Stimulated activated naive CD8-positive, alpha-beta T cell treated with anti-CD3 and anti-CD28 coated beads, Interleukin-15, Interleukin-2, amounts not matched to agents 100 ng/mL and 50 ng/mL, for 24 hours (primary cell): ENCODE data around the gene THAP4.
"Not testable (repeated sequence)": the region's sequence is repeated elsewhere in the genome, so short reads cannot be mapped to it uniquely, and the experiment has no call there.

Experiments used
- H3K27ac Mint-ChIP-seq: one replicate; pipeline ENCODE4 v1.8.0; 2021; ENCODE audit warnings: mild to moderate bottlenecking, mixed read lengths
- H3K27me3 Mint-ChIP-seq: one replicate; pipeline ENCODE4 v1.8.0; 2021; ENCODE audit warnings: mixed read lengths
- H3K36me3 Mint-ChIP-seq: one replicate; pipeline ENCODE4 v1.8.0; 2021; ENCODE audit warnings: low read depth, mixed read lengths
- H3K4me1 Mint-ChIP-seq: one replicate; pipeline ENCODE4 v1.8.0; 2021; ENCODE audit warnings: low read depth, mixed read lengths
- H3K4me3 Mint-ChIP-seq: one replicate; pipeline ENCODE4 v1.8.0; 2021; ENCODE audit warnings: mild to moderate bottlenecking, mixed read lengths
- H3K9me3 Mint-ChIP-seq: one replicate; pipeline ENCODE4 v1.8.0; 2021; ENCODE audit warnings: mixed read lengths

The THAP4 gene

DNA sequence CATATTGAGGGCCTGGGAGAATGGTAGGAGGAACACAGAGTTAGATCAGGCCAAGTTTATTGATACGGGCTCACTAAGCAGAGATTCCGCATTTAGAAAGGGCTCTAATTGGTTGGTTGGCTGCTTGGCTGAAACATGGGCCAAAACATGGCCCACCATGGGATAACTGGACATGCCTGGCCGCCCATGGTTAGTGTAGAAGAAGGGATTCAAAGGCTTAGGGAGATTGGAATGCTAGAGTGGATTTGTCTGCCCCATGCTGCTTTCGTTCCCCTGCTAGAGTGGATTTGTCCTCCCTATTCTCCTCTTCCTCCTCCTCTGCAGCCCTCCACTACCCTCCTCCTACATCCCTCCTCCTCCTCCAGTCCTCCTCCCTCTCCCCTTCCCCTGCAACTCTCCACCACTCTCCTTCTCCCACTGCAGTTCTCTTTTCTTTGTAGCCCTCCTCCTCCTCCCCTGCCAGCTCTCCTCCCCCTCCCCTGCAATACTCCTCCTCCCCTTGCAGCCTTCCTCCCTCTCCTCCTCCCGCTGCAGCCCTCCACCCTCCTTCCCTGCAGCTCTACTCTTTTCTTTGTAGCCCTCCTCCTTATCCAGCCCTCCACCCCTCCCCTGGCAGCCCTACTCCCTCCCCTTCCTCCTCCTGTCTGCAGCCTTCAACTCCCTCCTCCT, 61.2 kb downstream of the THAP4 start:
- H3K4me3 Mint-ChIP-seq: no peak overlapping the region
- H3K4me1 Mint-ChIP-seq: no peaks in the 10 kb centered on the region
- no peaks in the 10 kb centered on the region for H3K9me3 Mint-ChIP-seq
- H3K27ac Mint-ChIP-seq: no peak overlapping the region
- H3K27me3 Mint-ChIP-seq: no peaks in the 10 kb centered on the region
- H3K36me3 Mint-ChIP-seq: peaks cover 10% of the 10 kb centered on the region

DNA sequence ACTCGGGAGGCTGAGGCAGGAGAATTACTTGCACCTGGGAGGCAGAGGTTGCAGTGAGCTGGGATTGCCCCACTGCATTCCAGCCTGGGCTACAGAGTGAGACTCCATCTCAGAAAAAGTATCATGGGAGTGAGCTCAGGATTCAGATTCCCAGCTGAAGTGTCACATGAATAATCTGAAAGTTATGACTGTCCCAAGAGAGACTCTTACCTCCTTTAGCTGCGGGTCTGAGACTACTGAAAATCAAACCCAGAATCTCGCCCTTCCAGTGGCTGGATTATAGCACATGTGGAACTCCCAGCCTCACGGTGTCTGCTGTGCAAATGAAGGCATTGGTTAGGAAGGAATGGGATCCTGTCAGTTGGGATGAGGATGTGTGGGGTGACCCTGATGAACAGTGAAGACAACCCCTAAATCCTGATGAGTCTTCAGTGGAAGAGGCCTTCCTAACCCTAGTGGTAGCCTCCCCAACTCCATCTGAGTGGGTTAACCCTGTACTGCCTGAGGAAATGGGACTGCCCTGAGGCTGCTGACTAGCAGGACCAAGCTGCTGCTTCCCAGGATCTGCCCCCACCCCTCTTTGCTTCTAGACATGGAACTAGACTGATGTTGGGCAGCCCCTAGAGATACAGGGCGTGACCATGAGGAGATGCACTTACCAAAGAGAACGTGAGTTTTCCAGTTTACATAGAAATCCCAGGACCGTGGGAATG, 61.9 kb downstream of the THAP4 start:
- Mint-ChIP-seq H3K27ac (no peak overlapping the region), H3K4me1 (no peaks in the 10 kb centered on the region), H3K27me3 (no peaks in the 10 kb centered on the region), H3K4me3 (no peak overlapping the region), H3K9me3 (no peaks in the 10 kb centered on the region), H3K36me3 (peaks cover 6% of the 10 kb centered on the region)

DNA sequence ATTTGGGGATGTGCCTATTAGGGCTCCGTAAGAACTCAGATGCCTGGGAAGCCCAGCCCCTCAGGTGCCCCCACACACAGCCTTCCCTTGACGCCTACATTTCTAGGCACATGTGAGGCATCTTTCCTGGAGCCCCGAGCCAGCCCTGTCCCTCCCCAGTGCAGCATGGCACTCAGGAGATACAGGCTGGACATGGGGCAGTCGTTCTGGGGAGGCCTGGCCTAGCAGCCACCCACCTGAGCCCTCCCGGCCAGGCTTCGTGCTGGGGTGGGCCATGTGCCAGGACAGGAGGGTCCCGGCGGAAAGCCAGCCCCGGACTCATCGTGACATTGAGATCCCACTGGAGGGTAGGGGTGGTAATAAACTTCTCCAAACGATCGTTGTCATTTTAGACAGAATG, 63.2 kb downstream of the THAP4 start:
- Mint-ChIP-seq H3K9me3 (no peaks in the 10 kb centered on the region), H3K27ac (no peak overlapping the region), H3K27me3 (no peaks in the 10 kb centered on the region), H3K4me3 (no peak overlapping the region), H3K4me1 (no peaks in the 10 kb centered on the region), H3K36me3 (peaks cover 3% of the 10 kb centered on the region)

DNA sequence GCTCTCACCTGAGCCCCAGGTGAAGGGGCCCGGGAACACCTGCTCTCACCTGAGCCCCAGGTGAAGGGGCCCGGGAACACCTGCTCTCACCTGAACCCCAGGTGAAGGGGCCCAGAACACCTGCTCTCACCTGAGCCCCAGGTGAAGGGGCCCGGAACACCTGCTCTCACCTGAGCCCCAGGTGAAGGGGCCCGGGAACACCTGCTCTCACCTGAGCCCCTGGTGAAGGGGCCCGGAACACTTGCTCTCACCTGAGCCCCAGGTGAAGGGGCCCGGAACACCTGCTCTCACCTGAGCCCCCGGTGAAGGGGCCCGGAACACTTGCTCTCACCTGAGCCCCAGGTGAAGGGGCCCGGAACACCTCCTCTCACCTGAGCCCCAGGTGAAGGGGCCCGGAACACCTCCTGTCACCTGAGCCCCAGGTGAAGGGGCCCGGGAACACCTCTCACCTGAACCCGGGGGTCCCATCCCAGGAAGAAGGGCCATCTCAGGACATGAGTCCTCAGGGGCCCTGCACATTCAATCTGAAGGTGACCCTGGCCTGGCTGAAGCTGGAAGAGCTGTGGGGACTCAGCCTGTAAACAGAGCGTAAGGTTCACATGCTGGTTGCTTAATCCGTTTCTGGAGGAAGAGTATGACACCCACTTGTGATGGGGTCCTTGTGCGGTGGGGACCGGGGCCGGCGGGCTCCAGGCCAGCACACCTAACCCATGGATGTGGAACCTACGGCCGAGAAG, 63.9 kb downstream of the THAP4 start:
- H3K4me3 Mint-ChIP-seq, H3K4me1 Mint-ChIP-seq, H3K9me3 Mint-ChIP-seq, H3K36me3 Mint-ChIP-seq, H3K27ac Mint-ChIP-seq, H3K27me3 Mint-ChIP-seq: not testable (repeated sequence)

DNA sequence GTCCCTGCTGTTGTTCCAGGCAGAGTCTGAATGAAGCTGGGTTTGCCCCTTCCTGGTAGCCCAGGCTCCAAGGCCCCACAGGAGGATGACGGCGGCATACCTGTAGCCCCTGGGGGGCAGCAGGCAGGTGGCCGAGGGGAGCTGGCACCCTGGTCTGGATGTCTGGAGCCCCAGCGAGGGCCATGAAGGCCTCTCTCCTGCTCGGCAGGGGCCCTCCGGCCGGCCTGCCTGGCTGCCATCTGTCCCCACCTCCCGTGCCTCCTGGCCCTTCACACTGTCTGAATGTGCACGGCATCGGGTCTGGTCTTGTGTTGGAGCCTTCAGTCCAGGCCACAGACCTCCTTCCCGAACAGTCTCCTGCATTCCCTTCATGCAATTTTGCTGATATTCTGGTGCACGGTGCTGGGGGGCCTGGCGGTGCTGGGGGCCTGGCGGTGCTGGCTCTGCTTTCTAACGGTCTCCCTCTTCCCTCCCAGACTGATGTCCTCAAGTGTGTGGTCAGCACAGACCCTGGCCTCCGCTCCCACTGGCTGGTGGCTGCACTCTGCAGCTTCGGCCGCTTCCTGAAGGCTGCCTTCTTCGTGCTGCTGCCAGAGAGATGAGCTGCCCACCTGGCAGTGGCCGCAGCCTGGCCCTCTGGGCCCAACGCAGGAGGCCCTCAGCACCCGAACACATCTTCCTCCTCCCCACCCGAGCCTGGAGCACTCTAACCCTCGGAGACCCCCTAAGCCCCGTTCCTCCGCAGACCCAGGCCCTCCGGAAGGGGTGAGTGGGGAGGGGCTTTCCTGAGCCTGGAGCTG, 64.9 kb downstream of the THAP4 start:
- no peaks in the 10 kb centered on the region for H3K27me3 Mint-ChIP-seq
- no peaks in the 10 kb centered on the region for H3K4me1 Mint-ChIP-seq
- H3K36me3 Mint-ChIP-seq: no peaks in the 10 kb centered on the region
- no peak overlapping the region for H3K4me3 Mint-ChIP-seq
- H3K27ac Mint-ChIP-seq: no peak overlapping the region
- H3K9me3 Mint-ChIP-seq: no peaks in the 10 kb centered on the region

DNA sequence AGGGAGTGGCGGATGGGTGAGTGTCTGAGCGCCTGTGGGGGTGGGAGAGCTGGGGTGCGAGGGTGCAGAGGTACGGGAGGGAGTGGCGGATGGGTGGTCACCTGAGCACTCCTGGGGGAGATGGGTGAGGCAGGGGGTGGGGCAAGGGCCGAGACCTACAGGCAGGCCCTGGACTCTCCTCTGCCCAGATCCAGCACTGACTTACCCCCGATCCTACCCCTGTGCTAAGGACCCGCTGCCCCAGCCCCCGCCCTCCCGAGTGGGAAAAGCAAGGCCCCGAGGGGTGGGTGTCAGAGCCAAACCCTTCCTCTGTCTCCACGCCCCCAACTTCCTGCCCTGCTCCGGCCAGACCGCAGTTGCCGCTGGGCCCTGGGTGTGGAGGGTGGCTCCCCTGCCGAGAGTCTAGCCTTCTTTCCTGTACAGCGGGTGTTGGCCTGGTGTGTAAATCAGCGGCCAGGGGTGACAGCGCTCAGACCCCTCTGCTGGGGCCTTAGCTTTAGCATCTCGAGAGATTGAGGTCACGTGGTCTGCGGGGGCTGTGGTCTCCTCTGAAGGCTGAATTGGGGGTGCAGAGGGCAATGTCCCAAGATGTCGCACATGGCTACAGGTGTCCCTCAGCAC, 65.9 kb downstream of the THAP4 start:
- Mint-ChIP-seq H3K27me3 (no peaks in the 10 kb centered on the region), H3K27ac (no peak overlapping the region), H3K4me3 (no peak overlapping the region), H3K36me3 (no peaks in the 10 kb centered on the region), H3K4me1 (no peaks in the 10 kb centered on the region), H3K9me3 (no peaks in the 10 kb centered on the region)

DNA sequence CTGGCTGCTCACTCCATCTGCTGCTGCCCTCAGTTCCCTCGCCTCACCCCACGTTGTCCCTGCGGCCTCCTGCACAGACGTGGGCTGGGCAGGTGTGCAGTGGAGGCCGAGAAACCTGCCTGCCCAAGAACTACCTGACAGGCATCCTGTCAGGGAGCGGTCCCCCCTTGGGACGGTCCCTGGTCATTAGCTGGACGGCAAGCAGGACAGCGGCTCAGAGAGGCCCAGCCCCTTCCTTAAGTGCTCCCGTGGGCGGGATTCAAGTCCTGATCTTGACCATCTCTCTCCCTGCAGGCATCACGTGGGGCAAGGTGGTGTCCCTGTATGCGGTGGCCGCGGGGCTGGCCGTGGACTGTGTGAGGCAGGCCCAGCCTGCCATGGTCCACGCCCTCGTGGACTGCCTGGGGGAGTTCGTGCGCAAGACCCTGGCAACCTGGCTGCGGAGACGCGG, 67.1 kb downstream of the THAP4 start:
- H3K36me3 Mint-ChIP-seq: no peaks in the 10 kb centered on the region
- no peaks in the 10 kb centered on the region for H3K27me3 Mint-ChIP-seq
- no peak overlapping the region for H3K27ac Mint-ChIP-seq
- no peak overlapping the region for H3K4me3 Mint-ChIP-seq
- no peaks in the 10 kb centered on the region for H3K4me1 Mint-ChIP-seq
- H3K9me3 Mint-ChIP-seq: no peaks in the 10 kb centered on the region

DNA sequence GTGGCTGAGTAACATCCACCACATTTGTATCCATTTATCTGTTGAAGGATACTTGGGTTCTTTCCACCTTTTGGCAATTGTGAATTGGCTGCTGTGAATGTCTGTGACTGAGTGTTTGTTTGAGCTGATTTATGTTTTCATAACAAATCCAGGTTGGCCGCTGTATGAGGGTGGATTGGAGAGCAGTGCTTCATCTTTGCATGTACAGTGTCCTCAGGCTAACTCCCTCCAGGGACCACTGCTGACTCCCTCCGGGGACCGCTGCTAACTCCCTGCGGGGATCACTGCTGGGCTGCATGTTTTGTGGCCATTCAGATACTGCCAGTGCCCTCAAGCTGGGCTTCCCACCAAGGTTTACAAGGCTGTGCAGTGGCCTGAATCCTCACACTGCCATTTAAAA, 68.2 kb downstream of the THAP4 start:
- H3K27ac Mint-ChIP-seq: no peak overlapping the region
- no peaks in the 10 kb centered on the region for H3K4me1 Mint-ChIP-seq
- no peaks in the 10 kb centered on the region for H3K9me3 Mint-ChIP-seq
- H3K36me3 Mint-ChIP-seq: no peaks in the 10 kb centered on the region
- no peaks in the 10 kb centered on the region for H3K27me3 Mint-ChIP-seq
- no peak overlapping the region for H3K4me3 Mint-ChIP-seq

DNA sequence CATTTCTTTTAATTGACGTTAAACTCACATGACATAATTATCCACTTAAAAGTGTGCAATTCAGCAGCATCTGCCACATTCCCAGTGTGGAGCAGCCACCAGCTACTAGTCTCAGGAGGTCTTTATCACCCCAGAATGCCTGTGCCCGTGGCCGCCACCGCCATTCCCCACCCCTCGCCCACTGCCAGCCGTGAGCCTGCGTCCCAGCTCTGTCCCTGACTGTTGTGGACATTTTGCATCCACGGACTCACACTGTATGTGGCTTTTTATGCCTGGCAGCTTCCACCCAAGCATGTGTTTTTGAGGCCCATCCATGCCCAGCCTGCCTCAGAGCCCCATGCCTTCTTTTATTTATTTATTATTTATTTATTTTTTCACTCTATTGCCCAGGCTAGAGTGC, 69.2 kb downstream of the THAP4 start:
- Mint-ChIP-seq H3K9me3 (no peaks in the 10 kb centered on the region), H3K36me3 (no peaks in the 10 kb centered on the region), H3K27ac (no peak overlapping the region), H3K27me3 (no peaks in the 10 kb centered on the region), H3K4me1 (no peaks in the 10 kb centered on the region), H3K4me3 (no peak overlapping the region)

DNA sequence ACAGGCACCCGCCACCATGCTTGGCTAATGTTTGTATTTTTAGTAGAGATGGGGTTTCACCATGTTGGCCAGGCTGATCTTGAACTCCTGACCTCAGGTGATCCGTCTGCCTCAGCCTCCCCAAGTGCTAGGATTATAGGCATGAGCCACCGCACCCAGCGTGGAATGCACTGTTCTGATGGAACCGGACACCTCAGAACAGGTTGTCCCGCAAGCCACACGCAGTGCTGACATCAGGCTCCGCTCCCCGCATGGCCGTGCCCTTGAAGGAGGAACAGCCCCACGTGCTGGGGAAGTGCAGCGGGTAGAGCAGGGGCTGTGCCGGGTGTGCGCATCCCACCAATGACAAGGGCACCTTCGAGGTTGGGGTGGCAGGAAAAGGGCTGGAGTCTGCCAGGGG, 69.7 kb downstream of the THAP4 start:
- not testable (repeated sequence) for H3K27me3 Mint-ChIP-seq, H3K4me3 Mint-ChIP-seq, H3K36me3 Mint-ChIP-seq

DNA sequence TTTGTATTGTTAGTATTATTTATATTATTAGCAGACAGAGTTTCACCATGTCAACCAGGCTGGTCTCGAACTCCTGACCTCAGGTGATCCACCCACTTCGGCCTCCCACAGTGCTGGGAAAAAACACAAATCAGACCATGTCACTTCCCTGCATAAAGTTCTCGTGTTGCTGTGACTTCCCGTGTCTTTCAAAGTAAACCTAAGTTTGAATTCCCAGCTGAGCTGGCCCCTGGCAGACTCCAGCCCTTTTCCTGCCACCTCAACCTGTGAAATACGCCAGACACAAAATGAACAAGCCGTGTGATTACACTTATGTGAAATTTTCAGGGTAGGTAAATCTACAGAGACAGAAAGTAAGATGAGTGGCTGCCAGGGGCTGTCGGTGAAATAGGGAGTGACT, 70.5 kb downstream of the THAP4 start:
- no peaks in the 10 kb centered on the region for H3K36me3 Mint-ChIP-seq
- H3K27ac Mint-ChIP-seq: no peak overlapping the region
- H3K27me3 Mint-ChIP-seq: no peaks in the 10 kb centered on the region
- no peak overlapping the region for H3K4me3 Mint-ChIP-seq
- no peaks in the 10 kb centered on the region for H3K9me3 Mint-ChIP-seq
- H3K4me1 Mint-ChIP-seq: no peaks in the 10 kb centered on the region

More for the DNA sequence above, 69.7 kb downstream of the THAP4 start:
- H3K9me3 Mint-ChIP-seq, H3K27ac Mint-ChIP-seq, H3K4me1 Mint-ChIP-seq: not testable (repeated sequence)

DNA sequence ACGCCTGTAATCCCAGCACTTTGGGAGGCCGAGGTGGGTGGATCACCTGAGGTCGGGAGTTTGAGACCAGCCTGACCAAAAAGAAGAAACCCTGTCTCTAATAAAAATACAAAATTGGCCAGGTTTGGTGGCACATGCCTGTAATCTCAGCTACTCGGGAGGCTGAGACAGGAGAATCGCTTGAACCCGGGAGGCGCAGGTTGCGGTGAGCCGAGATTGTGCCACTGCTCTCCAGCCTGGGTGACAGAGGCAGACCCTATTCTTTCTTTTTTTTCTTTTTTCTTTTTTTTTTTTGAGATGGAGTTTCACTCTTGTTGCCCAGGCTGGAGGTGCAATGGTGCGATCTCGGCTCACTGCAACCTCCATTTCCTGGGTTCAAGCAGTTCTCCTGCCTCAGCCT, 70.9 kb downstream of the THAP4 start:
- H3K4me1 Mint-ChIP-seq, H3K9me3 Mint-ChIP-seq: not testable (repeated sequence)

DNA sequence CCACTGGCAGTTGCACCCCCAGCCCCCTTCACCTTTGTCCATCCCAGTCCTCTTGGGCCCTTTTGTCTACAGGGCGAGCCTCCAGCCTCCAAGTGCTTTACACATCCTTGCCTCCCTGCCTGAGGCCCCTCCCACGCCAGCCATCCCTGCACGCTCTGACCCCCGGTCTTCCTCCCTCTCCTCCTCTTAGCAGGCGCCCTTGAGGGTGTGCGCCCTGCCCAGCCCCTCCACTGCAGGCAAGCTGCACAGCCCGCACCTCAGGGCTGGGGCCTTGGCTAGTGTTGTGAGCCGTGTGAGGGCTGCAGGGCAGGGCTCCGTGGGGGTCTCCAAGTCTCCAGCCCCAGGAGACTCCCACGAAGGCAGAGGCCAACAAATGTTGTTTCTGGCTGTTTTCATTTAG, 71.5 kb downstream of the THAP4 start:
- H3K36me3 Mint-ChIP-seq: no peaks in the 10 kb centered on the region
- no peak overlapping the region for H3K4me3 Mint-ChIP-seq
- H3K9me3 Mint-ChIP-seq: no peaks in the 10 kb centered on the region
- no peak overlapping the region for H3K27ac Mint-ChIP-seq
- peaks cover 4% of the 10 kb centered on the region for H3K27me3 Mint-ChIP-seq
- H3K4me1 Mint-ChIP-seq: no peaks in the 10 kb centered on the region

More for the DNA sequence above, 70.9 kb downstream of the THAP4 start:
- H3K27ac Mint-ChIP-seq, H3K27me3 Mint-ChIP-seq, H3K36me3 Mint-ChIP-seq, H3K4me3 Mint-ChIP-seq: not testable (repeated sequence)

DNA sequence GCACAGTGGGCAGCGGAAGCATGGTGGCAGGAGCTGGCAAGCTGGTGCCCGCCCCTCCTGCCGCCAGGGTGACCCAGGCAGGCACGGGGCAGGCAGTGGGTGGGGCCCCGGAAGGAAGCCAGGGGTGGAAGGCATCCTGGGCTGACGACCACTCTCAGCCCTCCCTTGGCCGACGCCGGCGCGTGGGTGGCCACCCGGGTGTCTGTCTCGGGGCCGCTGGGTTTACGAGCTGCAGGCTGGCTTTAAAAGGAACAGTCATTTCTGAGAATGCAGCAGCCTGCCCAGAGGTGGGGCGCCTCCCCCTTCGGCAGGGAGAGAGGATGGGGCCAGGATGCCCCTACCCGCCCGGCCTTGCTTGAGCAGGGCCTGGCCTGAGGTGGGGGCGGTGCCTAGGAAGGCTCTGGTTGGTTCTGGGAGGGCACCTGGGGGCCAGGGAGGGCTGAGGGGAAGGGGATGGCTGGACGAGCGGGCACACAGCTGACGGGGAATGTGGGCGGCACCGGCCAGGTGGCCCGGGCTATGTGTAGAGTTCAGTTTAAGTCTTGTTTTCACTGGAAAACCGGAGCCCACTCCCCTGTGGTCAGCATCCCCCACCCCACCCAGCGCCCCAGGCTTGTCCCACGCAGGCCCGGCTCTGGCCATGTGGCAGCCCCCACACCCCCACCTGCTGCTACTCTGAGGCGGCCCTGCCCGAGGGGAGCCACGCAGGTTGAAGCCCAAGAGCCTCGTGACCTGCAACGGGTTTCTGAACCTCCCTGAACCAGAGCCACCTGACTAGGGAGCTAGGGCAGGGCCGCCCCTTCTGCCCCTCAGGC, 72.2 kb downstream of the THAP4 start:
- Mint-ChIP-seq H3K27ac (no peak overlapping the region), H3K9me3 (no peaks in the 10 kb centered on the region), H3K4me1 (no peaks in the 10 kb centered on the region), H3K27me3 (peaks cover 10% of the 10 kb centered on the region), H3K36me3 (no peaks in the 10 kb centered on the region), H3K4me3 (no peak overlapping the region)
